ENCODE results near the gene GTF2H4.

Gene GTF2H4

DNA sequence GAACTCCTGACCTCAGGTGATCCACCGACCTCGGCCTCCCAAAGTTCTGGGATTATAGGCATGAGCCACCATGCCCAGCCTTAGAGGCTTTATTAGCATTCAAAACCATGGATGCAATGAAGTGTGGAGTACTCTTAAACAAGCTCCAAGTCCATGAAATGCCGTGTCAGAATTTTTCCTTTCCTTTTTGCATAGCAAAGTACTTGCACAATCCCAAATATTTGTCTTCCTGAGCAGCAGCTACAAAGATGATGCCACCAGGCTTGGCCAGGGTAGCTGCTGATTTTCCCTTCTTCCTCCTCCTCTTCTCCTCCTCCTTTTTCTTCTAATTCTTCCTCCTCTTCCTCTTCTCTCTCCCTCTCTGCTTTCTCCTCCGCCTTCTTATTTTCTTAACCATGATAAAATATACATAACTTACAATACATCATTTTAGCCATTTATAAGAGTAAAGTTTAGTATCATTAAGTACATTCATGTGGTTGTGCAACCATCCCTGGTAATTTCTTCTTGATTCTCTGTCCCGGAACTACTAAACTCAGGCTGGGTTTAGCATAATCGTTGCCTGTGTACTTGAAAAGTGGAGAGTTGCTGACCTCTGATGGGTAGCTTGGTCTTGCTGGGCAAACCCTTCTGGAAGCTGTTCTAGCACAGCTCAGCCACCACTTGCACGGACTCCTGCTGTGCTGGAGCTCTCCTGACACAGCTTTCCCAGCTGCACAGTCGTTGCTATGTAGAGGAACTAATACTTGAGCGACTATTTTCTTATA is 53.1 kb downstream of the GTF2H4 start:
- no peak for DNase-seq

DNA sequence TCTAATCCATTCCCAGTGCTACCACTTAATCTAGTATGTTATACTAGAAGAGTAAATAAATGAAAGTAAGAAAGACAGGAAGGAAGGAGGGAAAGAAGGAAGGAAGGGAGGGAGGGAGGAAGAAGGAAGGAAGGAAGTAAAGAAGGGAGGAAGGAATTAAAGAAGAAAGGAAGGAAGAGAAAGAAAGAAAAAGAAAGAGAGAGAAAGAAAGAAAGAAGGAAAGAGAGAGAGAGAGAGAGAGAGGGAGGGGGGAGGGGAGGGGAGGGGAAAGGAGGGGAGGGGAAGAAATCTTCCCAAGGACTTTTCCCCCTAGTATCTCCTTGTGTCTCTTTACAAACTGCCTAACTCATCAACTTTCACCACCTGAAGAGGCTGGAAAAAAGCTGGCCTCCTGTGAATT is 54.7 kb downstream of the GTF2H4 start:
- DNase-seq: no peak

DNA sequence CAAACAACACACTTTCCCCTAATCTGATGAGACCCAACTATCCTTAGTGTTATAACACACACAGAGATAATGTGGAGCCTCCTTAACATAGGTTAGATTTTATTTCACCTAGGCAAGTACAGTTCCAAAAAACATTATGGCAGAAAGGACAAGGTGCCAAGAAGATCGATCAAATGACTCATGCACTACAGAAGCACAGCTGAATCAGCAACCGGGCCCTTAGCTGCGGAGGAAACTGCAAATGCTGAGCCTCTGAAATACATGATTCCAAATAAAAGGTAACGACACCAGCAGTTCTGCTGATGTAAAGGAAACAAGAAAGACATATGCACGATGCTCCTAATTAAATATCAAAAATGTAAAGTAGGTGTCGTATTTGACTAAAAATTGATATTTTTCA is 55.6 kb downstream of the GTF2H4 start:
- no peak for DNase-seq
